Measurements from ENCODE around the gene ZEB2. TPM values are rescaled to one million over a fixed set of nuclear protein-coding genes. Genes with fewer than 3 reads are reported as not detected.

Gene ZEB2
- total and polyA plus RNA-seq, 2 of the 8 experiments (the other 6 are each of a cell fraction or from before 2014, with no cell fraction given), result 0.38 TPM; not detected in 1

- Histone ChIP-seq H3K4ac (replicated peaks; ENCODE audit: insufficient read length, low read depth, low read length) (no peak overlapping the region), H3K18ac (ENCODE audit: extremely low read depth, low read length) (no peak overlapping the region), H3K9me3 (ENCODE audit: insufficient read depth in 2 of 2, low read depth in 1 of 2, low read length in 1 of 2) (no peaks in the 10 kb centered on the region), H2BK15ac (ENCODE audit: low read length) (no peak overlapping the region), H2AFZ (ENCODE audit: low read length) (no peak overlapping the region), H3K79me1 (ENCODE audit: low read depth, low read length) (no peaks in the 10 kb centered on the region), H3K4me1 (replicated peaks in 1 of 4; ENCODE audit: control insufficient read depth in 3 of 4, insufficient read depth in 4 of 4, low read length in 3 of 4) (peaks cover 5 to 26% (median 20%) of the 10 kb centered on the region in 4 experiments), H3K4me3 (ENCODE audit: extremely low read depth in 1 of 4, insufficient read depth in 2 of 4, low read depth in 3 of 4, low read length in 4 of 4) (no peak overlapping the region), H3K27me3 (replicated peaks in 1 of 4; ENCODE audit: control insufficient read depth in 3 of 4, extremely low read depth in 1 of 4, insufficient read depth in 3 of 4, low read length in 3 of 4) (peaks cover 2 to 12% (median 9%) of the 10 kb centered on the region in 4 experiments; a peak in 5 of 7 replicates), H3K36me3 (ENCODE audit: control insufficient read depth in 2 of 4, insufficient read depth in 4 of 4, low read length in 3 of 4) (no peaks in the 10 kb centered on the region), H4K8ac (ENCODE audit: extremely low read depth, insufficient read depth, low read length) (no peak overlapping the region), H3K23ac (ENCODE audit: insufficient read length) (no peak overlapping the region), H3K4me2 (ENCODE audit: insufficient read depth in 1 of 2, low read depth in 2 of 2, low read length in 2 of 2) (no peak overlapping the region), H4K5ac (ENCODE audit: insufficient read length, low read depth, low read length) (no peak overlapping the region), H2BK20ac (ENCODE audit: low read length) (no peak overlapping the region), H3K79me2 (ENCODE audit: control insufficient read depth in 1 of 2, insufficient read depth in 2 of 2, low read length in 2 of 2) (no peaks in the 10 kb centered on the region), H3K56ac (replicated peaks; ENCODE audit: insufficient read length, low read depth, low read length) (no peak overlapping the region), H4K20me1 (replicated peaks in 1 of 2; ENCODE audit: control insufficient read depth in 1 of 2, insufficient read depth in 2 of 2, low read length in 2 of 2) (no peaks in the 10 kb centered on the region), H4K91ac (replicated peaks; ENCODE audit: insufficient read length, low read length) (no peak overlapping the region), H3K9ac (replicated peaks in 1 of 4; ENCODE audit: extremely low read depth in 1 of 4, low read depth in 3 of 4, low read length in 3 of 4) (no peak overlapping the region), H3K23me2 (ENCODE audit: low read depth, low read length) (no peaks in the 10 kb centered on the region; the same call in 1 of the 2 replicates), H3K27ac (ENCODE audit: low read depth, low read length) (no peak overlapping the region), H2AK5ac (ENCODE audit: low read depth, low read length) (no peak overlapping the region), H3K14ac (ENCODE audit: insufficient read length) (no peak overlapping the region), H2BK5ac (ENCODE audit: low read depth, low read length) (no peak overlapping the region), H2BK12ac (ENCODE audit: low read depth, low read length) (no peak overlapping the region), H2BK120ac (replicated peaks; ENCODE audit: low read depth, low read length) (no peak overlapping the region)
- FAIRE-seq (peak; percentile 7), DNase-seq (ENCODE audit: low read depth in 1 of 2, low spot score in 2 of 2) (no peak)
- CTCF ChIA-PET (ENCODE audit: partially characterized antibody), result interaction anchor here (0.8 to 4.7 kb wide), 3 partner anchors 12 to 120 kb away, joined by 3 to 18 read pairs (median 5); no protein-coding TSS in a partner anchor
- WGBS, 2 experiments (ENCODE audit: extremely low coverage in 1 of 2, insufficient coverage in 1 of 2, insufficient read length in 1 of 2, insufficient replicate concordance in 2 of 2, low coverage in 1 of 2, low lambda C conversion rate in 2 of 2, missing lambda C conversion rate in 1 of 2), result 76% methylated on average over 2 of the region's 2 CpGs; no CpG with 5 or more reads in 1 of the 2 experiments
- POLR2A ChIA-PET (ENCODE audit: partially characterized antibody), result no interaction called here
- TF ChIP-seq TBP (IDR thresholded peaks at IDR 0.05; ENCODE audit: low read depth, low read length), result no peak
- no peak for TF ChIP-seq POLR2AphosphoS5 (IDR thresholded peaks at IDR 0.05; ENCODE audit: low read depth, low read length)
- no peak for TF ChIP-seq CREB1 (IDR thresholded peaks at IDR 0.05)
- no peak for TF ChIP-seq ATF3 (IDR thresholded peaks at IDR 0.05; ENCODE audit: insufficient read depth, low read depth, low read length)
- no peak for TF ChIP-seq USF2 (IDR thresholded peaks at IDR 0.05; ENCODE audit: low read length)
- TF ChIP-seq ZNF274 (IDR thresholded peaks at IDR 0.05; ENCODE audit: borderline replicate concordance, extremely low read depth, low read length), result no peak
- no peak for TF ChIP-seq MAFK (IDR thresholded peaks at IDR 0.05; ENCODE audit: low read depth, low read length)
- TF ChIP-seq BRCA1 (IDR thresholded peaks at IDR 0.05; ENCODE audit: low read depth, low read length), result no peak
- no peak for TF ChIP-seq SRF (IDR thresholded peaks at IDR 0.05; ENCODE audit: low read depth, low read length)
- no peak for TF ChIP-seq KDM1A (IDR thresholded peaks at IDR 0.05; ENCODE audit: borderline replicate concordance, low read length)
- no peak for TF ChIP-seq RBBP5 (IDR thresholded peaks at IDR 0.05; ENCODE audit: borderline replicate concordance, low read depth, low read length)
- TF ChIP-seq RXRA (IDR thresholded peaks at IDR 0.05; ENCODE audit: insufficient read depth, low read depth, low read length), result no peak
- no peak for TF ChIP-seq POU5F1 (IDR thresholded peaks at IDR 0.05; ENCODE audit: low read depth, low read length)
Measured at GRCh38 chr2:144505245-144505831, 14.6 kb downstream of the ZEB2 start.
